Ovary (tissue), 3 donors: ENCODE measurements around the gene PODXL.

Source experiments
- CTCF ChIP-seq, 3 donors: fragments of 450-650 bp in 2 of 3; fragments of 200-600 bp in 1 of 3; IDR thresholded peaks; one replicate each; pipeline versions ENCODE4 v1.5.1 to v1.8.0; 2016 to 2022; ENCODE audit warnings: antibody characterized with exemption in 3 of 3, mild to moderate bottlenecking in 1 of 3
- EP300 ChIP-seq: sonication (generic); formaldehyde crosslinking; IDR thresholded peaks from one replicate; pipeline ENCODE4 v1.6.1; 2017; ENCODE audit warnings: antibody characterized with exemption
- POLR2A ChIP-seq: fragments of 450-650 bp; IDR thresholded peaks from one replicate; pipeline ENCODE4 v1.6.1; 2017; ENCODE audit warnings: antibody characterized with exemption, mild to moderate bottlenecking, moderate library complexity
- donor health status: DM: no; HTN: no; CAD: no.

GRCh38 chr7:131527456-131527855, 29.0 kb downstream of the PODXL start:
- TF ChIP-seq CTCF (IDR thresholded peaks at IDR 0.05) (no peak), POLR2A (no peak), EP300 (no peak)
